ENCODE measurements around the gene FAM135A. TPM values are rescaled to one million over a fixed set of nuclear protein-coding genes. Genes with fewer than 3 reads are reported as not detected.
A peak's percentile ranks its signal among the peaks of the same experiment; 100 is the strongest.

FAM135A gene
- total and polyA plus RNA-seq, 9 of the 15 experiments (the other 6 are each of a cell fraction or from before 2014, with no cell fraction given), result 7.4 to 32.9 (median 19.2) TPM

DNA sequence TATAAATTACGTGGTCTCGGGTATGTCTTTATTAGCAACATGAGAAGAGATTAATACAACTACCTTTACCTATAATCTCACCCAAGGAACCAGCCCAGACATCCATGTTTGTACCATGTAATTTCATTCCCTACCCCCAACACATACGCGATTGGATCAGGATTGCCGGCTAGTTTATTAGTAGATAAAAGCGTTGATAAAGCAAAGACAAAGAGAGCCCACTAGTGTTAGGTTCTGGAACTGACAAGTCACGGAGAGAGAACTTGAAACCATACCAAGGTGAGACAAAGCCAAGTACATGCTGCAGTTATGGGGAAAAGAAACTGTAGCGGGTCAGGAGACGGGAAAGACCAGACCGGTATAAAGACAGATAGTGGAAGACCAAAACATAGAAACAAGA, 37.4 kb upstream of the FAM135A start (continued):
- TF ChIP-seq, protein P1, sequence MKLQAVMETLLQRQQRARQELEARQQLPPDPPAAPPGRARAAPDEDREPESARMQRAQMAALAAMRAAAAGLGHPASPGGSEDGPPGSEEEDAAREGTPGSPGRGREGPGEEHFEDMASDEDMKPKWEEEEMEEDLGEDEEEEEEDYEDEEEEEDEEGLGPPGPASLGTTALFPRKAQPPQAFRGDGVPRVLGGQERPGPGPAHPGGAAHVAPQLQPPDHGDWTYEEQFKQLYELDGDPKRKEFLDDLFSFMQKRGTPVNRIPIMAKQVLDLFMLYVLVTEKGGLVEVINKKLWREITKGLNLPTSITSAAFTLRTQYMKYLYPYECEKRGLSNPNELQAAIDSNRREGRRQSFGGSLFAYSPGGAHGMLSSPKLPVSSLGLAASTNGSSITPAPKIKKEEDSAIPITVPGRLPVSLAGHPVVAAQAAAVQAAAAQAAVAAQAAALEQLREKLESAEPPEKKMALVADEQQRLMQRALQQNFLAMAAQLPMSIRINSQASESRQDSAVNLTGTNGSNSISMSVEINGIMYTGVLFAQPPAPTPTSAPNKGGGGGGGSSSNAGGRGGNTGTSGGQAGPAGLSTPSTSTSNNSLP (IDR thresholded peaks at IDR 0.05; ENCODE audit: borderline replicate concordance, low read depth, low read length), result peak; percentile 67; the same call in 1 of the 2 replicates
- TF ChIP-seq CXXC5 (CRISPR knock-in tag; IDR thresholded peaks at IDR 0.05) (peak; percentile 51), KAT8 (IDR thresholded peaks at IDR 0.05; ENCODE audit: low read depth) (no peak), TAF7 (tag; IDR thresholded peaks at IDR 0.05) (no peak), DACH1 (IDR thresholded peaks at IDR 0.05; ENCODE audit: partially characterized antibody) (peak; percentile 70), KLF16 (IDR thresholded peaks at IDR 0.05) (0 out of 2 replicates have a peak, but pooled peaks have one; percentile 7), ZNF3 (CRISPR knock-in tag; IDR thresholded peaks at IDR 0.05) (no peak), EHMT2 (IDR thresholded peaks at IDR 0.05) (peak; percentile 46)
- TF ChIP-seq, protein P2, sequence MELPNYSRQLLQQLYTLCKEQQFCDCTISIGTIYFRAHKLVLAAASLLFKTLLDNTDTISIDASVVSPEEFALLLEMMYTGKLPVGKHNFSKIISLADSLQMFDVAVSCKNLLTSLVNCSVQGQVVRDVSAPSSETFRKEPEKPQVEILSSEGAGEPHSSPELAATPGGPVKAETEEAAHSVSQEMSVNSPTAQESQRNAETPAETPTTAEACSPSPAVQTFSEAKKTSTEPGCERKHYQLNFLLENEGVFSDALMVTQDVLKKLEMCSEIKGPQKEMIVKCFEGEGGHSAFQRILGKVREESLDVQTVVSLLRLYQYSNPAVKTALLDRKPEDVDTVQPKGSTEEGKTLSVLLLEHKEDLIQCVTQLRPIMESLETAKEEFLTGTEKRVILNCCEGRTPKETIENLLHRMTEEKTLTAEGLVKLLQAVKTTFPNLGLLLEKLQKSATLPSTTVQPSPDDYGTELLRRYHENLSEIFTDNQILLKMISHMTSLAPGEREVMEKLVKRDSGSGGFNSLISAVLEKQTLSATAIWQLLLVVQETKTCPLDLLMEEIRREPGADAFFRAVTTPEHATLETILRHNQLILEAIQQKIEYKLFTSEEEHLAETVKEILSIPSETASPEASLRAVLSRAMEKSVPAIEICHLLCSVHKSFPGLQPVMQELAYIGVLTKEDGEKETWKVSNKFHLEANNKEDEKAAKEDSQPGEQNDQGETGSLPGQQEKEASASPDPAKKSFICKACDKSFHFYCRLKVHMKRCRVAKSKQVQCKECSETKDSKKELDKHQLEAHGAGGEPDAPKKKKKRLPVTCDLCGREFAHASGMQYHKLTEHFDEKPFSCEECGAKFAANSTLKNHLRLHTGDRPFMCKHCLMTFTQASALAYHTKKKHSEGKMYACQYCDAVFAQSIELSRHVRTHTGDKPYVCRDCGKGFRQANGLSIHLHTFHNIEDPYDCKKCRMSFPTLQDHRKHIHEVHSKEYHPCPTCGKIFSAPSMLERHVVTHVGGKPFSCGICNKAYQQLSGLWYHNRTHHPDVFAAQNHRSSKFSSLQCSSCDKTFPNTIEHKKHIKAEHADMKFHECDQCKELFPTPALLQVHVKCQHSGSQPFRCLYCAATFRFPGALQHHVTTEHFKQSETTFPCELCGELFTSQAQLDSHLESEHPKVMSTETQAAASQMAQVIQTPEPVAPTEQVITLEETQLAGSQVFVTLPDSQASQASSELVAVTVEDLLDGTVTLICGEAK (IDR thresholded peaks at IDR 0.05), result peak; percentile 20; the same call in 1 of the 2 replicates
- TF ChIP-seq, protein P2 (CRISPR knock-in tag; IDR thresholded peaks at IDR 0.05), result no peak
- TF ChIP-seq, protein P3, sequence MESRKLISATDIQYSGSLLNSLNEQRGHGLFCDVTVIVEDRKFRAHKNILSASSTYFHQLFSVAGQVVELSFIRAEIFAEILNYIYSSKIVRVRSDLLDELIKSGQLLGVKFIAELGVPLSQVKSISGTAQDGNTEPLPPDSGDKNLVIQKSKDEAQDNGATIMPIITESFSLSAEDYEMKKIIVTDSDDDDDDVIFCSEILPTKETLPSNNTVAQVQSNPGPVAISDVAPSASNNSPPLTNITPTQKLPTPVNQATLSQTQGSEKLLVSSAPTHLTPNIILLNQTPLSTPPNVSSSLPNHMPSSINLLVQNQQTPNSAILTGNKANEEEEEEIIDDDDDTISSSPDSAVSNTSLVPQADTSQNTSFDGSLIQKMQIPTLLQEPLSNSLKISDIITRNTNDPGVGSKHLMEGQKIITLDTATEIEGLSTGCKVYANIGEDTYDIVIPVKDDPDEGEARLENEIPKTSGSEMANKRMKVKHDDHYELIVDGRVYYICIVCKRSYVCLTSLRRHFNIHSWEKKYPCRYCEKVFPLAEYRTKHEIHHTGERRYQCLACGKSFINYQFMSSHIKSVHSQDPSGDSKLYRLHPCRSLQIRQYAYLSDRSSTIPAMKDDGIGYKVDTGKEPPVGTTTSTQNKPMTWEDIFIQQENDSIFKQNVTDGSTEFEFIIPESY (CRISPR knock-in tag; IDR thresholded peaks at IDR 0.05), result peak; percentile 40; the same call in 1 of the 2 replicates
- TF ChIP-seq, protein P4, sequence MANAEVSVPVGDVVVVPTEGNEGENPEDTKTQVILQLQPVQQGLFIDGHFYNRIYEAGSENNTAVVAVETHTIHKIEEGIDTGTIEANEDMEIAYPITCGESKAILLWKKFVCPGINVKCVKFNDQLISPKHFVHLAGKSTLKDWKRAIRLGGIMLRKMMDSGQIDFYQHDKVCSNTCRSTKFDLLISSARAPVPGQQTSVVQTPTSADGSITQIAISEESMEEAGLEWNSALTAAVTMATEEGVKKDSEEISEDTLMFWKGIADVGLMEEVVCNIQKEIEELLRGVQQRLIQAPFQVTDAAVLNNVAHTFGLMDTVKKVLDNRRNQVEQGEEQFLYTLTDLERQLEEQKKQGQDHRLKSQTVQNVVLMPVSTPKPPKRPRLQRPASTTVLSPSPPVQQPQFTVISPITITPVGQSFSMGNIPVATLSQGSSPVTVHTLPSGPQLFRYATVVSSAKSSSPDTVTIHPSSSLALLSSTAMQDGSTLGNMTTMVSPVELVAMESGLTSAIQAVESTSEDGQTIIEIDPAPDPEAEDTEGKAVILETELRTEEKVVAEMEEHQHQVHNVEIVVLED (CRISPR knock-in tag; IDR thresholded peaks at IDR 0.05), result no peak
- TF ChIP-seq, protein P5, sequence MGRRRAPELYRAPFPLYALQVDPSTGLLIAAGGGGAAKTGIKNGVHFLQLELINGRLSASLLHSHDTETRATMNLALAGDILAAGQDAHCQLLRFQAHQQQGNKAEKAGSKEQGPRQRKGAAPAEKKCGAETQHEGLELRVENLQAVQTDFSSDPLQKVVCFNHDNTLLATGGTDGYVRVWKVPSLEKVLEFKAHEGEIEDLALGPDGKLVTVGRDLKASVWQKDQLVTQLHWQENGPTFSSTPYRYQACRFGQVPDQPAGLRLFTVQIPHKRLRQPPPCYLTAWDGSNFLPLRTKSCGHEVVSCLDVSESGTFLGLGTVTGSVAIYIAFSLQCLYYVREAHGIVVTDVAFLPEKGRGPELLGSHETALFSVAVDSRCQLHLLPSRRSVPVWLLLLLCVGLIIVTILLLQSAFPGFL (CRISPR knock-in tag; IDR thresholded peaks at IDR 0.05), result no peak
